NCI-H1694 (cell line): ENCODE results near the gene DPP9.
"Not testable (repeated sequence)": the region's sequence is repeated elsewhere in the genome, so short reads cannot be mapped to it uniquely, and the experiment has no call there.

Source experiments
- DNase-seq: peaks from one replicate; lab custom pipeline; 2025; lab: John Stamatoyannopoulos, UW

Gene DPP9

DNA sequence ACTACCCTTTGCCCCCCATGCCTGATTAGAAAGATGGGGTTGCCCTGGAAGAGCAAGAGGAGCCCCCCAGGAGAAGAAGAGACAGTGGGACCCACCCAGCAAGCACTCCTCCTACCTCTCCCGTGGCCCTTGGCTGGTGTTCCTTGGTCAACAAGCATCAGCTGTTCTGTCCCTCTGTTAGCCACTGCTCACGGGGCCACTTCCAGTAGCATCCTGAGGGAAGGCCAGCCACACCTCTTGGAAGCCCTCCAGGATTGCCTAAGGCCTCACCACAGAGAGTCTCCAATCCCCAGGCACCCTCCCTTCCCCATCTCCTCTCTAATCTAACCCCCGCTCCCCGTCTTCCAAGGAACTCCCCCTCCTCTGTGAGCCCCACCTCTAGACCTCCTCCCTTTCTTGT lies 15.1 kb upstream of the DPP9 start:
- no peak for DNase-seq

DNA sequence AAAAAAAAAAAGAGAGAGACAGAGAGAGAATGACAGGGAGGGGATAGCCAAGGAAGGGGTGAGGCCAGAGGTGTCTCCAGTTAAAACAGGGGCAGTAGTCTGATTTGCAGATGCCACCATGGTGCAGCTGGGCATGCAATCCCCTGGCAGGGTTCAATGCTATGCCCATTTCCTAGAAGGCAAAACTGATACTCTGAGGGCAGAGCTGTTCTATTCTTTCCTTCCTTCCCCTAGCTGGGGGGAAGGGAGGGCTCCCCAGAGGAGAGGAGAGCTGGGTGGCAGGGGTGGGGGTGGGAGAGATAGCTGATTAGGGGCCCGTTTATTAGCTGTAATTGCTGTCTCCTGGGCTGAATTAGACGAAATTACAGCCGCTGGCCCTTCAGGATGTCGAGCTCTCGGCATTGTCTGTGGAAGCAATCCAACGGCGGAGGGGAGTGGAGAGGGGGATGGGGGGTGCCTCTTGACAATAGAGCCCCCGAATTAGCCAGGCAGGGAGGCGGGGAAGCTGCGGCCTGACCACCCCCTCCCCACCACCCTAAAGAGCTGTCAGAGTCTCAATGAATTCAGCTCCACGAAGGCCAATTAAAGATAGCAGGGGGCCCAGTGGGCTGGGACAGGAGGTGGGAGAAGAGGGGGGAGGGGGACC lies 14.4 kb upstream of the DPP9 start:
- DNase-seq, result no peak

DNA sequence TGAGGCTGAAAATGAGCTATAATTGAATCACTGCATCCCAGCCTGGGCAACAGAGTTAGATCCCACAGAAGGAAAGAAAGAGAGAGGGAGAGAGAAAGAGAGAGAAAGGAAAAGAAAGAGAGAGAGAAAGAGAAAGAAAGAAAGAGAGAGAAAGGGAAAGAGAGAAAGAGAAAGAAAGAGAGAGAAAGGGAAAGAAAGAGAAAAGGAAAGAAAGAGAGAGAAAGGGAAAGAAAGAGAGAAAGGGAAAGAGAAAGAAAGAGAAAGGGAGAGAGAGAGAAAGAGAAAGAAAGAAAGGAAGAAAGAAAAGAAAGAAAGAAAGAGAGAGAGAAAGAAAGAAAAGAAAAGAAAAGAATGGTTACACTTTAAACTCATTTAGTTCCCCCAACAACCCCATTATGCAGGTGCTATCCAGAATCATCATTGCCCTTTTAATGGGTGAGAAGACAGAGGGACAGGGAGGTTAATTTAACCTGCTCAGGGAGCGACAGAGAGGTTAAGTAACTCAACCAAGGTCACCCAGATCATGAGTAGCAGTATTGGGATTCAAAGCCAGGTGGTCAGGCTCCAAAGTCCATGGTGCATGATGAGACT lies 10.2 kb upstream of the DPP9 start:
- DNase-seq, result no peak

DNA sequence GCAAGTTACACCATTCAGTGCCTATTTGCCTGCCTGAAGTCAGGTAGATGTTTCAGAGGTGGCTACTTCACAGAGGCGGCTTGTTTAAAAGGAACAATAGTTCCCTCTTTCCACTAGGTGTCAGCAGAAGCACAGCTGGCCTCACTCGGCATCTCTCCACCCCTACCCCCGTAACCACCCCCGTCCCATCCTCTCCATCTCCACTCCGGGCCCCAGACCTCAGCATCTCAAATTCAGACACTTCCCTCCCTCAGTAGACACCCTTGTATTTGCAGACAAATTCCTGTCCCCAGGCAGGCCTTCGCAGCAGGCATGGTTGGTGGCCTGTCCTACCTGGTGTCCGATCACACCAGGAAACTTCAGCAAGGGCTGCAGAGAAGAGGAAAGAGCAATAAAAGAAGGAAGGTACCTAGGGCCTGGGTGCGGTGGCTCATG lies 9.1 kb upstream of the DPP9 start:
- DNase-seq, result peak; percentile 13

DNA sequence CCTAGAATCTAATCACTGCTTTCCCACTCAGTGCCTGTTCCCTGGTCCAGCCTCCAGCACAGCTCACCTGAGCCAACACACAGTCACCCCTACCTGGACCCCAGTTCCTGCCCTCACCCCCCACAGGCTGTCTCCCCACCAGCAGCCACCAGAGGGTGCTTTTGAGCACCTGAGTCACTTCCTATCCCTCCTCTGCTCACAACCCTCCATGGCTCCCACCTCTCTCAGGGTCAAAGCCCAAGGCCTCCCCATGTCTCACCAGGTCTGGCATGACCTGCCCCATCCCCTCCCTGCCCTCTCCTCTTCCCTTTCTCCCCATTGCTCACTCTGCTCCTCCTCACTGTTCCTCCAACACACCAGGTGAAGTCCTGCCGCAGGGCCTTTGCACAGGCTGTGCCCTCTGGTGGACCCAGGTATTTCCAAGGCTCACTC lies 7.1 kb upstream of the DPP9 start:
- DNase-seq, result no peak

DNA sequence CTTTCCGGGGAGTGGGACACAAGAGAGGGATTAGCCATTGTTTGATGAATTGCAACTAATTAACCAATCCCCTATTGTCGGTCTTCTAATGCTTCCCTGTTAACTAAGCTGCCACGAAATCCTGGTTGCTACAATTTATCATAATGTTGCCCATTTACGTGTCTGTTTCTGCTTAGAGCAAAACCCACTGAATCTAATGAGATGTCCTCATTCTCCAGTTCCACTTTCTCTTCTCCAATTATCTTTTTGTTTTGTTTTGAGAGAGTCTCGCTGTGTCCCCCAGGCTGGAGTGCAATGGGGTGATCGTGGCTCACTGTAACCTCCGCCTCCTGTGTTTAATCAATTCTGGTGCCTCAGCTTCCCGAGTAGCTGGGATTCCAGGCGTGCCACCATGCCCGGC lies 5.2 kb upstream of the DPP9 start:
- no peak for DNase-seq

DNA sequence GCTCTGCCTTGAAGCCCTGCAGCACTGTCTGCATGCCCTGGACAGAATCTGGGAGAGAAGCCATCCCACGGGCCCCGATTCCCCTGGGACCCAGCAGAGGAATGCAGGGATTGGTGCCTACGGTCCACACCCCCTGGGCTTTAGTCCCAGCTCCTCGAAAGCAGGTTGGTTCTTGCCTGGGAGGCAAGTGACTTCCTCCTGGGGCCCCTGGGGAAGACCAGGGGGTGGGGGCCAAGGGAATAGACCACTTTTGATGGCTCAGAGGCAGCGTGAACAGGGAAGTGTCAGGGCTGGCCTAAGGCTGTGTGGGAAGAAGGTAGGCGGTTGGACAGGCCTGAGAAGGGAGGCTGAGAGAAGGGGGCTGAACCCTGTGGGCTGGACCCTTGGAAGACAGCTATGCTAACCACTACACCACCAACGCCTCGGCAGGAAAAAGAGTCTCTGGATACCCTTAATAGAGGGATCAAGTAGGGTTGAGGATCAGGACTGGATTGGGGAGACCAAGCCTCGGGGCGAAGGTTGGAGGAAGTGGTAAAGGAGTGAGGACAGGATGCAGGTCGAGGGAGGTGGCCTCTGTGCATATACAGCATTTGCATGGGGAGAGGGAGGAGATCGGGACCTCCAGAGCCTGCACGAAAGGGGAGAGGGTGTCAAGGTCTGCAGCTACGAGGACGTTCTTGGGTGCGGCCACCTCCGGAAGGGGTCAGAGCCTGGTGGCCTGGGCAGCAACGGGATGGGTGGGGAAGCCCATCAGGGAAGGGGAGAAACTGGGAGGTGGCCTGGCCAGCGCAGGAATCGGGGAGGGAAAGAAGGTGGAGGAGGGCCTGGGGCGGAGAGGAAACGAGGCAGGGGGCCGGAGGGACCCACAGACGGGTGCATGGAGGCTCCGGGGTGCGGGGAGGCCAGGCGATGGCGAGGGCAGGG lies 709 bp downstream of the DPP9 start:
- DNase-seq, result peak; percentile 7

DNA sequence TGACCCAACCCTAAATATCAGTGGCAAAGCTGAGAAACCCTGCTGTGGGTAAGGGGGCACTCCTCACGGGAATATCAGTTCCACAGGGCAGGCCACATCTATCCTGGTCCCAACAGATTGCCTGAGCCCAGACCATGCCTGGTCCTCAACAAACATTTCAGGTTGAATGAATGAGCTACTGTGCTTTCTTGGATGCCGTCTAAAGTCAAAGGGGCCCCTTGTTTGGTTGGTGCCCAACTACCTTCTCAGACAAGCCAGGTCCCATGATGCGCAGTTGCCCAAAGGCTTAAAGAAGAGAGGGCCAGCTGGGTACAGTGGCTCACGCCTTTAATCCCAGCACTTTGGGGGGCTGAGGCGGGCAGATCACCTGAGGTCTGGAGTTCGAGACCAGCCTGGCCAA lies 2.4 kb downstream of the DPP9 start:
- DNase-seq, result no peak

DNA sequence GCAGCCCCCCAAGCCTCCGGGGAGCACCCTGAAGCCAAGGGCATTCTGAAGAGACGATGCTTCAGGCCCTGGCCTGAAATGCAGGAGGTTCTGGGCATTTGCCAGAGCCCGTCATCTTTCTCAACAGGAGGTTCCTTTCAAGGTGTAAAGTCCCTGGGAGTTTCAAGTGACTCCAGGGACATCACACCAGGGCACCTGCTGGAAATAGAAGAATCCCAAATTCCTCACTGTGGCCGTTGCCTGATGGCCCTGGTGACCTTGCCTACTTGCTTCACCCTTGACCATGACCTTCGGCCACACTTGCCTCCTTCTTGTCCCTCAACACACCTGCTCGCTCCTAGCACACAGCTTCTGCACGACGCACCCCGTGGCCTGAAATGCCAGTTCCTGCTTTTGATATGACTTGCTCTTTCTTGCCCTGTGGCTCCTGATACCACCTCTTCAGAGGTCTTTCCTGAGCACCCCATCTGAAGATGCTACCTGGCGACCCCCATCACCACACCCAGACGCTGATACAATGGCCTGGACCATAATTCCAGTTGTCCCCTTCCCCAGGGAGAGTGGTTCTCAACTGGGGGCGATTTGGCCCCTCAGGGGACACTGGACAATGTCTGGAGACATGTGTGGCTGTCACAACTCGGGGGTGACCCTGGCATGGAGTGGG lies 3.5 kb downstream of the DPP9 start:
- no peak for DNase-seq

DNA sequence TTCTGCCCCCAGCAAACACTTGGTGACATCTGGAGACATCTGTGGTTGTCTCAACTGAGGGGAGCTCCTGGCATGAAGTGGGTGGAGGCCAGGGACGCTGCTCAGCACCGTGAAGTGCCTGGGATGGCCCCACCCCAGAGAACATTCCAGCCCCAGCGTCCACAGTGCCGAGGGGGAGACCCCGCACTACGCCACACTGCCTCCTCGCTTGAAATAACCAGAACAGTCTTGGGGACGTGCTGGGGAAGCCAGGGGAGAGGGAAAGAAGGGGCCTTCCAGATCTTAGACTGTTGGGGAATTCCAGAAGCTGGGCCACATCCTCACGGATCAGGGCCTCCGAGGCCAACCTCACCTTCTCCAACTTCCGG lies 4.2 kb downstream of the DPP9 start:
- no peak for DNase-seq

DNA sequence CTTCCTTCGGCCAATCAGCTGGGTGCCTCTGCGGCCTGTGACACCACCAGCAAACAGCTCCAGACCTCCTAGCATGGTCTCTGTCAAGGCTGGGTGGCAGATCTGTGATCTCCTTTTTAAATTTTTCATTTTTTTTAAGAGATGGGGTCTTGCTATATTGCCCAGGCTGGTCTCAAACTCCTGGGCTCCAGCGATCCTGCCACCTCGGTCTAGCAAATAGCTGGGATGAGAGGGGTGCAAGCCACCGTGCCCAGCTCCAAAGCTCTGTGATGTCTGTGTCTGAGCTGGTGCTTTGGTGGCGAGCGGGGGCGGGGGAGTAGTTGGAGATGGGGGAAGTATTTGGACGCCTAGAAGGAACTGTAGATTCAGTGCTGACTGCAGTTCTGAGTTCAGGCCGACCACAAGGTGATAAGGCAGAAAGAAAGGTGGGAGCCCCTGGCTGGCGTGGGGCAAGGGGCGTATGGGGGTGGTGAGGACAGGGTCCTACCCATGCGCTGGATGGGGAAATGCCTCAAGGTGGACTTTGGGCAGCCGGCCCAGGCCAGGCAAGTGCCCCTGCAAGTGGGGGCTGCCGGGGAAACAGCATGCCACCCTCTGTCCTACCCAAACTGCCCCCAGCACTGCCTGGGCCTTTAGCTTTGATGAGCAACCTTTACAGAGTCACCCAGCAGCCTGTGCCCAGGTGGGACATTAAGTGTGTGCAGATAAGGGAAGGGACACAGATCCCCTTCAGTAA lies 5.5 kb downstream of the DPP9 start:
- DNase-seq, result no peak

DNA sequence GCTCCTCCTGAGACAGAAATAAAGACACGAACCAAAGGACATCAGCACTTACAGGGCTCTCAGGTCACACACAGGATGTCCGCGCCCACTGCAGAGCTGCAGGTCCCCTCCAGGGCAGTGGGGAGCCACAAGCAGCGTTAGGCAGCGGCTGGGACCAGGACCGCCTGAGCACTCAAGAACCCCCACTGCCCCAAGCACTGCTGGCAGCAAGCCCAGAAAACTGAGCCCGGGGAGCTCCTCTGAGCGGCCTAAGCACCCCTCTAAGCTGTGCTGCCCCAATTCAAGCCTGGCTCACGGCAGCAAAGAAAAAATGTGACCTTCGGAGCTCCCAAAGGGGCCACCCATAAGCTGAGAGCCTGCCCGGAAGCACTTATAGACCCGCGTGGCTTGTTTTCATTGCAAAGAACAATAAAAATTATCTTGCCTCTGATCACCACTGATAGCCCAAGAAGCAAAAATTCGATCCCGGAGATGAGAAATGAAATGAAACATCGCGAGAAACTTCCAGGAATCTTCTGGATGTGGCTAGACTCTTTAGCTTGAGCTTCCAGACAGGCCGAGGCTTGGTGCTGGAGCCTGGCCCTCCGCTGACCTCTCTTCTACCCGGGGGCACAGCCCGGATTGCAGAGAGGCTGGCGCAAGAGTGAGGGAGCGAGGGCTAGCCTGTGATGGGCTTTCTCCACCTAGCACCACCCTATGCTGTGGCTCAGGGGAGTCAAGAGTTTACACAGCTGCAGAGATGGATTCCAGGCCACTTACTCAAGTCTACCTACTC lies 6.3 kb downstream of the DPP9 start:
- DNase-seq, result no peak

DNA sequence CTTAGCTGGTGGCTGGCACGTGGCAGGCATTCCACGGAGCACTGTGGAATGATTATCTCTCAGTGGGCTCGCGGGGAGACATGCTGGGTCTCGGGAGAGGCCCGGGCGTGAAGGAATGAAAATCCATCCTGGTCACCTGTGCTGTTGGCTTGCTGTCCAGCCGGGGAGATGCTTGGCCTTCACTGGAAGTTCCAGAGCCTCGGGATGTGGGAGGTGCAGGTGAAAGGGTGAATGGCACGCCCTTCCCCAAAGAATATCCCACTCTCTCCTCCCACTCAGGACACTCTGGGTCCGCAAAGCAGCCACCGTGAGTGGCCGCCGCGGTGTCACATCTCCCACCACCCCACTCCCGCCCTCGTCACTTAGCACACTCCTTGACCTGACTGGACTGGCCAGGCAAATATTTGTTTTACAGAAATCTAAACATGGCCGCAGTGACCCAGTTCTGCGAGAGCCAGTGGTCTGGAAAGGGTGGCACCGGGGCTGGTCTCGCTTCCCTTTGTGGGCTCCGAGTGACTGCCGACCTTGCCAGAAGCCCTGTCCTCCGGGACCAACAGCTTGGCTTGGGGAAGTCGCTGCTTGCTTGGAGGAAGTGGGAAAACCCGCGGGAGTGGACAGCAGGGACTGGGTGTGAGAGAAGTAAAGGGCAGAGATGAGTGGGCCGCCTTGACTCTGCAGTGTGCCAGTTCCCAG lies 8.0 kb downstream of the DPP9 start:
- DNase-seq, result no peak

DNA sequence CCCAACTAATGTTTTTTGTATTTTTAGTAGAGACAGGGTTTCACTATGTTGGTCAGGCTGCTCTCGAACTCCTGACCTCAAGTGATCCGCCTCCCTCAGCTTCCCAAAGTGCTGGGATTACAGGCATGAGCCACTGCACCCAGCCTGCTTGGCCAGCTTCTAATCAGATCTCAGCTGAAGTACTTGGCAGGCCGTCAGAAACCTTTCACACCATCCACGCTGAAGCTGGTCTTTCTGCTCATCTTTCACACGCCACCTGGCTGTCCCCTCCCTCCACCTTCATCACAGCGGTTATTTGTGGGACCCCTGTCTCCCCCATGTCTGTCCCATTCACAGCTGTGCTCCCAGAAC lies 8.5 kb downstream of the DPP9 start:
- DNase-seq, result not testable (repeated sequence)

DNA sequence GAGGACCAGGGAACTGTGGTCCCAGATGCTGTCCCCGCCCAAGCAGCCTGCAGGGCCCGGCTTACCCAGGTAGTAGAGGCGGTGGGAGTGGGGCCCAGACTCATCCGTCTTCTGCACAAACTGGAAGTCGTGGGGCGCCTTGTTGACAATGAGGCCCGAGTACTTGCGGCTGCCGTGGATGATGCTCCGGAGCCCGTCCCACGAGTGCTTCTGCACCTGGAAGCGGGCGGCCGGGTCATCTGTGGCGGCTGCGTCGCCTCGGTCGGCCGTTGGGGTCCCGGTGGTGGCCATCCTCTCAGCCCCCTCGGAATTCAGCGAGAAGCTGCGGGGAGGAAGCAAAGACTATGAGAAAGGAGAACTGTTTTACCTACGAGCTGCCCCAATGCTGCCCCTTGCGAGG lies 9.6 kb downstream of the DPP9 start:
- no peak for DNase-seq

DNA sequence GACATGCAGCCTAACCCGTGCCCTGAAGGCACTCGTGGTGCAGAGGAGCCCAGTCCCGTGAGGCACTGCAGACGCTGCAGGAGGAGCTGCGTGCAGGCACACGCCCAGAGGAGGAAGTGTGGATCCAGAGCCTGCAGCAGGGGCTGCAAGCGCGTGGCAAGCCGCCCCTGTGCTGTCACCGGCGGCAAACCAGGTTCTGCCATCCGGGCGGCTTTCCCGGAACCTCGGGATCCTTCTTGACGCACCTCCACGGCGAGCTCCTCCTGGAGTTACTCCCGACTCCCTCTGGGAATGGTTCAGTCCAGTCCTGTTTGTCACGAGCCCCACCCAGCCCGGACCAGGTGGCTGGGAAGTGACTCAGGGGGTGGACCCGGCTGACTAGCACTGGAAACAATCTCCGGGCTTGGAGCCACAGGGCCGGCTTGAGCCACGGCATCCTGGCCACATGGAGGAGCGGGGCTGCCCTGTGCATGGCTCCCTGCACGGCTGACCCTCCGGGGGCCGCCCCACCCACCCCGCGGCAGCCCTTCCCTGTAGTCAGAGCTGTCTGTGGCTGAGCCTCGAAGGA lies 10.2 kb downstream of the DPP9 start:
- no peak for DNase-seq

DNA sequence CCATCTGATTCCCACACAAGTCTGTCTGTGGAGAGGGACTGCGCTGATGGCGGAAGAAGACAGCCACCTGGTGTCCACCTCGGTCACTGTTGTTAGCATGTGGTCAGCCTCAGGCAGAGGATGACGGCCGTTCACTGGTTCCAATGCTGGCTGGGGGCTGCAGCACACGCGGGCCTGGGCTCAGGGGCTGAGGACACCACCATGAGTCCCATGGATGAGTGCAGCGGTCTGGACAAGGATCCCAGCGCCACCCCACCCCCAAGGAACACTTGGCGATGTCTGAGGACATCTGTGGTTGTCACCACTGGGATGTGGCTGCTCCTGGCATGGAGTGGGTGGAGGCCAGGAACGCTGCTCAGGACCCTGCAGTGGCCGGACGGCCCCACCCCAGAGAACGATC lies 10.9 kb downstream of the DPP9 start:
- DNase-seq, result no peak

DNA sequence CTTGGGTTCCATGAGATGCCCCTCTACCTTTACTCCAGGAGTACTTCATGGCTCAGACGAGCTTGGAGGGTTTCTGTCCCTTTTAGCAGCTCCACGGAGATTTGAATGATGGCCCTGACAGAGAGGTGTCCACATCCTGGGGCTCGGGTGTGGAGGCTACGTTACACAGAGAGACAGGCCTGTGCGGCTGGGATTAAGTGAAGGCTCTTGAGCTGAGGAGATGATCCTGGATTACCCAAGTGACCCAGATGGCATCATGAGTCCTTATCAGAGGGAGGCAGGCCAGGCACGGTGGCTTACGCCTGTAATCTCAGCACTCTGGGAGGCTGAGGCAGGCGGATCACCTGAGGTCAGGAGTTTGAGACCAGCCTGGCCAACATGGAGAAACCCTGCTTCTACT lies 12.4 kb downstream of the DPP9 start:
- no peak for DNase-seq

DNA sequence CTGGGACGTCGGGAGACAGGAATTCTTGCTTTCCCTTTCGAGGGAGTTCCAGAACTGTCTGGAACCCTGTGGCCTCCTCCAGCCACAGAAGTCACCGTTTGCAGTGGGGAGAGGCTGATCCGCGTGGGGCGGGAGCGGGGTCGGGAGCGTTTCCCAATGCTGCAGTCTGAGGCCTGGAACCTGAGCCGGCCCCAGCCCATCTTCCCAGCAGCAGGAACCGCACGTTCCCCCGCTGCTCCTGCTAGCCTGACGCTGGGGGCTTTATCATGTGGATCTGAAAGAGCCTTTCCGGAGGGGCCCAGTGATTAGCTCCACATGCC lies 13.4 kb downstream of the DPP9 start:
- DNase-seq, result no peak
